HCT116 (cell line): ENCODE measurements around the gene SERINC1. TPM values are rescaled to one million over a fixed set of nuclear protein-coding genes. Genes with fewer than 3 reads are reported as not detected.
"Not testable (repeated sequence)": the region's sequence is repeated elsewhere in the genome, so short reads cannot be mapped to it uniquely, and the experiment has no call there.

ENCODE experiments used
- ATAC-seq: fragments of 200-7000 bp; cut with Tn5 transposase; 2 replicates; pipeline ENCODE4 v1.9.1; 2020; ENCODE audit warnings: mild to moderate bottlenecking, moderate library complexity
- BruUV-seq: library from RNA; stranded (reverse); fragments of 400-500 nt; replicated peaks from 2 replicates; lab custom pipeline; 2021; lab: Mats Ljungman, UMichigan
- CTCF ChIA-PET: fragments of 300-600 bp; sonication (Branson Sonifier 250); formaldehyde crosslinking; loops from one replicate; lab custom pipeline; 2021; ENCODE audit warnings: antibody characterized with exemption; lab: Charles Lee
- POLR2A ChIA-PET: fragments of 300-600, 350-600 bp; sonication (Branson Sonifier 250); formaldehyde crosslinking; loops from one replicate; lab custom pipeline; 2021; ENCODE audit warnings: antibody characterized with exemption; lab: Charles Lee
- RAD21 ChIA-PET, 2 experiments: fragments of 300-600 bp; sonication (Branson Sonifier 250); formaldehyde crosslinking; loops; one replicate each; lab custom pipeline; 2023; ENCODE audit warnings: low total read pairs in 2 of 2; ENCODE audit not compliant: uncharacterized antibody in 2 of 2, unreplicated experiment in 2 of 2, low non-redundant PET in 1 of 2; lab: Charles Lee
- DNase-seq: peaks from one replicate; pipeline ENCODE4 v3.0.0-alpha.2; 2010; ENCODE audit warnings: low read depth, low spot score
- H2AFZ ChIP-seq: fragments of 200-600 bp; shearing (Covaris generic), sonication (generic); 2 replicates; pipeline ENCODE4 v1.6.1; 2017; ENCODE audit warnings: low read depth, mixed run types, mixed read lengths, antibody characterized with exemption, low read length; ENCODE audit not compliant: poor library complexity, severe bottlenecking
- H3K27ac ChIP-seq: 2 replicates; pipeline ENCODE4 v1.5.1; 2012; ENCODE audit warnings: low read depth, low read length
- H3K27me3 ChIP-seq: fragments of 200-600 bp; sonication (generic); 2 replicates; pipeline ENCODE4 v1.6.1; 2016; ENCODE audit warnings: mixed run types, low read length, mixed read lengths; ENCODE audit not compliant: insufficient read depth
- H3K36me3 ChIP-seq, 2 experiments: fragments of 200-500 bp in 1 of 2; fragments of 200-600 bp in 1 of 2; sonication (Bioruptor generic) in 1 of 2; sonication (generic) in 1 of 2; 2 replicates each; pipeline versions ENCODE4 v1.5.1 to v1.6.1; 2014 to 2016; ENCODE audit warnings: low read length in 2 of 2, inconsistent platforms in 1 of 2, mixed read lengths in 1 of 2, mixed run types in 1 of 2; ENCODE audit not compliant: insufficient read depth in 2 of 2, control insufficient read depth in 1 of 2
- H3K4me1 ChIP-seq, 2 experiments: fragments of 200-600 bp in 1 of 2; sonication (generic) in 1 of 2; 2 replicates each; pipeline versions ENCODE4 v1.5.1 to v1.6.1; 2012 to 2017; ENCODE audit warnings: low read length in 2 of 2, inconsistent platforms in 1 of 2, mild to moderate bottlenecking in 1 of 2, mixed read lengths in 1 of 2, mixed run types in 1 of 2, moderate library complexity in 1 of 2; ENCODE audit not compliant: insufficient read depth in 2 of 2, control insufficient read depth in 1 of 2
- H3K4me2 ChIP-seq: fragments of 200-600 bp; sonication (generic); 2 replicates; pipeline ENCODE4 v1.6.1; 2017; ENCODE audit warnings: mixed run types, low read length, mixed read lengths
- H3K4me3 ChIP-seq, 2 experiments: fragments of 200-600 bp in 1 of 2; sonication (generic) in 1 of 2; replicated peaks in 1 of 2; 2 replicates each; pipeline ENCODE4 v1.5.1; 2011 to 2016; ENCODE audit warnings: low read length in 2 of 2, control low read depth in 1 of 2, low read depth in 1 of 2, mild to moderate bottlenecking in 1 of 2, mixed read lengths in 1 of 2, mixed run types in 1 of 2
- H3K79me2 ChIP-seq: fragments of 200-600 bp; sonication (generic); 2 replicates; pipeline ENCODE4 v1.6.1; 2017; ENCODE audit warnings: mild to moderate bottlenecking, mixed run types, low read length, moderate library complexity, mixed read lengths; ENCODE audit not compliant: insufficient read depth
- H3K9ac ChIP-seq: fragments of 200-600 bp; sonication (generic); 2 replicates; pipeline ENCODE4 v1.6.1; 2016; ENCODE audit warnings: low read length, mixed read lengths
- H3K9me2 ChIP-seq: fragments of 200-600 bp; sonication (generic), shearing (Covaris generic); 2 replicates; pipeline ENCODE4 v1.6.1; 2017; ENCODE audit warnings: mixed run types, mild to moderate bottlenecking, moderate library complexity; ENCODE audit not compliant: insufficient read depth
- H3K9me3 ChIP-seq, 2 experiments: fragments of 200-500 bp in 1 of 2; fragments of 200-600 bp in 1 of 2; sonication (Bioruptor generic) in 1 of 2; sonication (generic) in 1 of 2; 2 replicates each; pipeline ENCODE4 v1.6.1; 2014 to 2017; ENCODE audit warnings: low read length in 2 of 2, mixed read lengths in 2 of 2, inconsistent platforms in 1 of 2, low read depth in 1 of 2, mild to moderate bottlenecking in 1 of 2, mixed run types in 1 of 2, moderate library complexity in 1 of 2; ENCODE audit not compliant: control insufficient read depth in 1 of 2, insufficient read depth in 1 of 2
- H4K20me1 ChIP-seq: fragments of 200-600 bp; sonication (generic), shearing (Covaris generic); 2 replicates; pipeline ENCODE4 v1.6.1; 2017; ENCODE audit warnings: mixed run types, mild to moderate bottlenecking, moderate library complexity; ENCODE audit not compliant: insufficient read depth
- CBX3 ChIP-seq: IDR thresholded peaks from 2 replicates; pipeline ENCODE4 v1.6.1; 2012; ENCODE audit warnings: low read depth
- CEBPB ChIP-seq: IDR thresholded peaks from 2 replicates; pipeline ENCODE4 v1.6.1; 2012; ENCODE audit warnings: low read depth
- FOSL1 ChIP-seq: IDR thresholded peaks from 2 replicates; pipeline ENCODE4 v1.6.1; 2012; ENCODE audit warnings: low read depth
- JUND ChIP-seq: IDR thresholded peaks from 2 replicates; pipeline ENCODE4 v1.6.1; 2012
- REST ChIP-seq: IDR thresholded peaks from 2 replicates; pipeline ENCODE4 v1.6.1; 2012; ENCODE audit warnings: low read depth
- SIN3A ChIP-seq: IDR thresholded peaks from 2 replicates; pipeline ENCODE4 v1.6.1; 2012; ENCODE audit warnings: low read depth
- SP1 ChIP-seq: IDR thresholded peaks from 2 replicates; pipeline ENCODE4 v1.6.1; 2012; ENCODE audit warnings: low read depth
- SRF ChIP-seq: IDR thresholded peaks from 2 replicates; pipeline ENCODE4 v1.6.1; 2012; ENCODE audit warnings: low read depth
- TCF7L2 ChIP-seq: IDR thresholded peaks from 2 replicates; pipeline ENCODE4 v1.7.0; 2011; ENCODE audit warnings: borderline replicate concordance, inconsistent platforms; ENCODE audit not compliant: insufficient read depth, insufficient read length; ENCODE audit errors: extremely low read depth
- YY1 ChIP-seq: IDR thresholded peaks from 2 replicates; pipeline ENCODE4 v1.6.1; 2011; ENCODE audit warnings: low read length, low read depth, moderate library complexity, mild to moderate bottlenecking; ENCODE audit not compliant: insufficient replicate concordance; ENCODE audit errors: extremely low read depth
- ZBTB33 ChIP-seq: IDR thresholded peaks from 2 replicates; pipeline ENCODE4 v1.6.1; 2011; ENCODE audit warnings: mild to moderate bottlenecking, low read length, moderate library complexity; ENCODE audit not compliant: insufficient replicate concordance; ENCODE audit errors: extremely low read depth
- ZNF274 ChIP-seq: fragments of 200-500 bp; sonication (Bioruptor generic); IDR thresholded peaks from 2 replicates; pipeline ENCODE4 v1.6.1; 2014; ENCODE audit warnings: mild to moderate bottlenecking, low read depth, low read length, inconsistent platforms
- intact Hi-C: fragments of 100-400 bp; cut with micrococcal nuclease; formaldehyde crosslinking; loops from 2 replicates; pipeline ENCODE4 v1.10.0; 2022
- total RNA-seq: library from RNA; stranded (reverse); gene quantifications from one replicate; pipeline ENCODE4 v1.2.1, GENCODE V29; 2021; ENCODE audit not compliant: unreplicated experiment

The SERINC1 gene
- total RNA-seq, 1 experiment from 2014 or later = 45.2 TPM

GRCh38 chr6:122505170-122505569, 33.6 kb upstream of the SERINC1 start:
- H3K4me3 ChIP-seq, H3K27me3 ChIP-seq, H3K9me2 ChIP-seq, RAD21 ChIA-PET, H3K4me1 ChIP-seq, H3K9ac ChIP-seq, CTCF ChIA-PET, H3K36me3 ChIP-seq, BruUV-seq, POLR2A ChIA-PET, H3K4me2 ChIP-seq, H4K20me1 ChIP-seq, H2AFZ ChIP-seq, intact Hi-C loops, ATAC-seq, H3K9me3 ChIP-seq, DNase-seq, H3K79me2 ChIP-seq, H3K27ac ChIP-seq: not testable (repeated sequence)
- TF ChIP-seq CBX3 = peak; percentile 62; the same call in 1 of the 2 replicates

GRCh38 chr6:122501475-122501874, 29.9 kb upstream of the SERINC1 start:
- RAD21 ChIA-PET = no interaction called here
- H3K9ac ChIP-seq = no peak overlapping the region
- H3K4me2 ChIP-seq = no peak overlapping the region
- no peak overlapping the region for H3K27ac ChIP-seq
- H3K4me3 ChIP-seq = no peak overlapping the region
- TF ChIP-seq FOSL1 (no peak), JUND (no peak), SP1 (no peak), CBX3 (no peak), TCF7L2 (no peak), ZBTB33 (no peak), CEBPB (no peak), REST (no peak), ZNF274 (no peak), SRF (no peak), YY1 (no peak), SIN3A (no peak)
- TF ChIP-seq, all 23 proteins: peak for 0
- H3K9me3 ChIP-seq = peaks cover 0 to 15% of the 10 kb centered on the region in 2 experiments; a peak in 1 of 4 replicates
- H4K20me1 ChIP-seq = no peaks in the 10 kb centered on the region
- no peaks in the 10 kb centered on the region for H3K79me2 ChIP-seq
- no peak overlapping the region for H2AFZ ChIP-seq
- POLR2A ChIA-PET = no interaction called here
- no peaks in the 10 kb centered on the region for H3K27me3 ChIP-seq
- no peaks in the 10 kb centered on the region for H3K36me3 ChIP-seq
- no peaks in the 10 kb centered on the region for H3K4me1 ChIP-seq
- H3K9me2 ChIP-seq = no peaks in the 10 kb centered on the region
- no TSS peak for BruUV-seq
- CTCF ChIA-PET = interaction anchor here (0.9 kb wide), 1 partner anchor 9 kb away, joined by 3 read pairs; no protein-coding TSS in a partner anchor
- ATAC-seq (no peak), DNase-seq (no peak)
- intact Hi-C loops = no loop called here
